GM19467 (cell line): Measurements from ENCODE around the gene MRPS26.
"Not testable (repeated sequence)": the region's sequence is repeated elsewhere in the genome, so short reads cannot be mapped to it uniquely, and the experiment has no call there.

Source experiments
- ATAC-seq: cut with Tn5 transposase; IDR thresholded peaks from one replicate; pipeline ENCODE4 v1.9.1; 2021; ENCODE audit warnings: mild to moderate bottlenecking, moderate library complexity; ENCODE audit not compliant: unreplicated experiment

The MRPS26 gene

DNA sequence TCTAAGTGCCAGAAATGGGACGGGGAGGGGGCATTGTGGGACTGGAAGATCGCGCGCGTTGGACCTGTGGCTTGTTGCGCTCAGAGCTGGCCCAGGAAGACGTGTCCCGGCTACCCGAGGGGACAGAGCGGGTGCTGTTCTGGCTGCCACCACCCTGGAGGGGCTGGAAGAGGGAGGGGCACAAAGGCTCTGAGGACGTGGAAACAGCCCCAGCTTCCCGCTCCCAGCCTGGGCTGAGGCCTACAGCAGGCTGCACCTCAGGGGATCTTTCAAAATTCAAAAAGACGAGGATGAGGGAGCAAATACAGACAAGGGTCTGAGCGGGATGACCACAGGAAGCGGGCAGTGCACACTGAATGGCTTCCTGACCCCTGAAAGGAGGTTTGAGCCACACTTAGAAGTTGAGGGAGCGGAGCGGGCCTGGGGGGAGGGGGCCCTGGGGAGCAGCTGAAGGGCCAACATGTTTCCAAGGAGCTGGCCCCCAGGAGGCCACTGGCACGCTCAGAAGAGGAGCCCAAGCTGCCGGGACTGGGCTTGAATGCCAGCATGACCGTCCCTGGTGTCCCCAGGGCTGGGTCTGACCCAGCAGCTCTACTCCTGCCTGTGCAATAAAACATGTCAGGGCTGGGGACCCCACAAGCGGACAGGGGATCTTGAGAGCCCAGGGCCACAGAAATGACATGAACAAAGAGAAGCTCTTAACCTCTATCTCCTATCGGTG, 26.8 kb downstream of the MRPS26 start:
- ATAC-seq = no peak

DNA sequence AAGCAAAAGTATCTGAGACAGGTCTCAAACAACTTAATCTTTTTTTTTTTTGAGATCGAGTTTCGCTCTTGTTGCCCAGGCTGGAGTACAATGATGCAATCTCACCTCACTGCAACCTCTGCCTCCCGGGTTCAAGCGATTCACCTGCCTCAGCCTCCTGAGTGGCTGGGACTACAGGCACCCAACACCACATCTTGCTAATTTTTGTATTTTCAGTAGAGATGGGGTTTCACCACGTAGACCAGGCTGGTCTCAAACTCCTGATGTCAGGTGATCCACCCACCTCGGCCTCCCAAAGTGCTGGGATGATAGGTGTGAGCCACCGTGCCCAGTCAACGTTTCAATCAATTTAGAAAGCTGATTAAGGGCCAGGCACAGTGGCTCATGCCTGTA, 27.4 kb downstream of the MRPS26 start:
- ATAC-seq = not testable (repeated sequence)

GRCh38 chr20:3074812-3075211, 29.0 kb downstream of the MRPS26 start:
- no peak for ATAC-seq

DNA sequence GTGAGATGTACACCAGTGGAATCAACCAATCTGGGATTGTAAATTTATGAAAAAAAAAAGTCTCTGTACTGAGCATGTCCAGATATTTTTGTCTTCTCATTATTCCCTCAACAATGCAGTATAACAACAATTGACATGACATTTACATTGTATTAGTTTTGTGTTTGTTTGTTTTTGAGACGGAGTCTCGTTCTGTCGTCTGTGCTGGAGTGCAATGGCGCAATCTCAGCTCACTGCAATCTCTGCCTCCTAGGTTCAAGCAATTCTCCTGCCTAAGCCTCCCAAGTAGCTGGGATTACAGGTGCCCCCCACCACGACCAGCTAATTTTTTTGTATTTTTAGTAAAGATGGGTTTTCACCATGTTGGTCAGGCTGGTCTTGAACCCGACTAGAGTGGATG, 29.5 kb downstream of the MRPS26 start:
- ATAC-seq = not testable (repeated sequence)

GRCh38 chr20:3077618-3078134, 31.8 kb downstream of the MRPS26 start:
- no peak for ATAC-seq

GRCh38 chr20:3080939-3081388, 35.1 kb downstream of the MRPS26 start:
- no peak for ATAC-seq

DNA sequence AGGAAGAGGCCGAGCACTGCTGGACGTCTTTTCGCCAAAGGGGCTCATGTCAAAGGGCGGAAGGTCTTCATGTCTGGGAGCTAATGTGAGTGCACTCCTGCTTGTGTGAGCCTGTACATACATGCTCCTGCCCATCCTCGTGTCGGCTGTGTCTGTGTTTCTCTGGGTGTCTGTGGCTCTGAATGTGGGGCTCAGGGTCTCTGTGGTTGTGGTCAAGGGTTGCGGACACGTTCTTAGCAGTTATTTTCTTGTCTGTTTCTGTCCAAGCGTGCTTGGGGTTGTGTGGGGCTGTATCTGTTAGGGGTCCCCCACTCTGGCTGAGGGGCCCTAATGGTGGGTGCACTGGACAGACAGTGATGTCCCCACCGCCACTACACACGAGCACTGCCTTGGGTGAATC, 35.8 kb downstream of the MRPS26 start:
- ATAC-seq = no peak

GRCh38 chr20:3082306-3082951, 36.6 kb downstream of the MRPS26 start:
- no peak for ATAC-seq

GRCh38 chr20:3082955-3083952, 37.4 kb downstream of the MRPS26 start:
- no peak for ATAC-seq

GRCh38 chr20:3084283-3084985, 38.6 kb downstream of the MRPS26 start, which contains the start of gene AVP:
AVP (minus strand) TSS chr20:3084724; CDS start chr20:3084674, 50 bp downstream.
- no peak for ATAC-seq

GRCh38 chr20:3084986-3085360, 39.1 kb downstream of the MRPS26 start:
- ATAC-seq = no peak

DNA sequence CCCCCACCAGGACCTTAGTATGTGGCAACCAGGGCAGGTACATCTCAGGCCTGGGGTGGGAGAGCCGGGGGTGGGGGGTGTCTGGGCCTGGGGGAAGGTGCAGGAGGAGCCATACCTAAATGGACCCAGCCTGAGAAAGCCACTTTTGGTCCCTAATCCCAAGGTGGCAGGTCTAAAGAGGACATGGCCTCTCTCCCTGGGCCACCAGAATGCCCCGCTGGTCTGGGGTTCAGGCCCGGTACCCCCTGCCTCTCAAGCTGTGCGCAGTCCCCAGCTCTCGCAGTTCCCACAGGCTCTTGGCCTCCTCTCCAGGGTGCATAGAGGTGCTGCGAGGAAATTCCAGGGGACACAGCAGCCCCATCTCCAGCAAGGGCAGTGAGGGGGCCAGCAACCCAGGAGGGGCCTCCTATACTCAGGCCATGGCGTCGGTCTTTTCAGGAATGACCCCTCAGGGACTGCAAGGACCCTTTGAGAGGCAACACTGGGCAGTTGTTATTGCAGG, 39.8 kb downstream of the MRPS26 start:
- no peak for ATAC-seq

GRCh38 chr20:3088031-3088430, 42.2 kb downstream of the MRPS26 start:
- ATAC-seq = no peak

DNA sequence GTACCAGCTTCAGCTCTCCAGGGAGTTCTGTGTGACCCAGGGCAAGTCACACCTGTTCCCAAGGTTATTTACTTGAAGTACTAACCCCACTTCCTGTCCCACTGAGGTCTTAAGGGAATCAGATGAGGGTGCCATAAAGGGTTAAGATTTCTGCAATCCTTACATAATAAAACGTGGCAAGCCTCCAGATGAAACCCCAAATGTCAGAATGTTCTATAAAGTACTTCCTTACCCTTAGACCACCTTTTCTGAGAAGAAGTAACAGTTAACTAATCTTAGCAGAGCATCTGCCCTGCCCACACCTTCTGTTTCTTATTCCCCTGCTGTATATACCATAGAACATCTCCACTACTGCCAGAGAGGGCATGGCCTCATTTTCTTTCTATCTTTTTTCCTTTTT, 44.7 kb downstream of the MRPS26 start:
- no peak for ATAC-seq

- no peak for ATAC-seq
Observed at GRCh38 chr20:3092611-3093379, 46.9 kb downstream of the MRPS26 start.

- no peak for ATAC-seq
Observed at GRCh38 chr20:3093861-3094361, 48.1 kb downstream of the MRPS26 start.

- ATAC-seq = no peak
Observed at GRCh38 chr20:3094848-3095629, 49.2 kb downstream of the MRPS26 start.
